Gastroesophageal sphincter (tissue), 4 donors: Measurements from ENCODE around the gene RXRB. TPM values are rescaled to one million over a fixed set of nuclear protein-coding genes. Genes with fewer than 3 reads are reported as not detected.

Experiments used
- ATAC-seq: fragments of 150-250 bp; one replicate; pipeline ENCODE4 v1.9.1; 2016; ENCODE audit warnings: mild to moderate bottlenecking, moderate library complexity
- H3K27ac ChIP-seq, 4 donors: fragments of 200-600 bp; sonication (generic) in 3 of 4; 1 replicate in 3 of 4; 2 replicates in 1 of 4; pipeline ENCODE4 v1.5.1; 2016 to 2019
- H3K27me3 ChIP-seq: fragments of 200-600 bp; sonication (generic); one replicate; pipeline ENCODE4 v1.5.1; 2019
- H3K36me3 ChIP-seq, 2 donors: fragments of 200-600 bp; sonication (generic); one replicate each; pipeline ENCODE4 v1.5.1; 2019; ENCODE audit warnings: control low read depth in 1 of 2
- H3K4me1 ChIP-seq, 3 donors: fragments of 200-600 bp; sonication (generic); 1 replicate in 2 of 3; 2 replicates in 1 of 3; pipeline ENCODE4 v1.5.1; 2016 to 2019; ENCODE audit warnings: control low read depth in 2 of 3
- H3K4me3 ChIP-seq, 2 donors: fragments of 200-600 bp; sonication (generic); one replicate each; pipeline ENCODE4 v1.5.1; 2019; ENCODE audit warnings: mild to moderate bottlenecking in 1 of 2, moderate library complexity in 1 of 2
- H3K9me3 ChIP-seq, 3 donors: fragments of 200-600 bp; sonication (generic); one replicate each; pipeline ENCODE4 v1.5.1; 2017 to 2019; ENCODE audit warnings: control low read depth in 2 of 3
- EP300 ChIP-seq: sonication (generic); formaldehyde crosslinking; IDR thresholded peaks from one replicate; pipeline ENCODE4 v1.6.1; 2017; ENCODE audit warnings: antibody characterized with exemption, mild to moderate bottlenecking
- POLR2A ChIP-seq, 2 donors: fragments of 450-650 bp; IDR thresholded peaks; one replicate each; pipeline ENCODE4 v1.6.1; 2017; ENCODE audit warnings: antibody characterized with exemption in 2 of 2, mild to moderate bottlenecking in 2 of 2, moderate library complexity in 1 of 2
- POLR2AphosphoS5 ChIP-seq: sonication (generic); formaldehyde crosslinking; IDR thresholded peaks from one replicate; pipeline ENCODE4 v1.6.1; 2017; ENCODE audit warnings: antibody characterized with exemption
- WGBS, 2 donors: methylation state at CpG; one replicate each; pipeline ENCODE4 v1.1.5; 2018; ENCODE audit warnings: low coverage in 1 of 2; 5-methylcytosine and 5-hydroxymethylcytosine counted together
- total RNA-seq, 4 donors: library from RNA; depleted of rRNA; stranded (reverse); fragments of >200 nt; gene quantifications; one replicate each; pipeline ENCODE4 v1.1.0, GENCODE V29; 2016
- TF ChIP-seq, protein P1 (sequence below), 4 experiments: fragments of 200-600 bp in 2 of 4; fragments of 450-650 bp in 2 of 4; sonication (generic) in 1 of 4; IDR thresholded peaks; one replicate each; pipeline ENCODE4 v1.5.1; 2017 to 2019; ENCODE audit warnings: antibody characterized with exemption in 4 of 4, mild to moderate bottlenecking in 2 of 4, moderate library complexity in 2 of 4

RXRB gene
- total RNA-seq, 4 donors from 2014 or later, result 20.0 to 38.8 (median 28.9) TPM

- no peak overlapping the region for H3K27ac ChIP-seq
- peaks cover 20% of the 10 kb centered on the region for H3K27me3 ChIP-seq
- no CpG with 5 or more reads among the region's 4 CpGs for WGBS, 2 donors
- peaks cover 0 to 10% of the 10 kb centered on the region in 2 donors for H3K36me3 ChIP-seq
- TF ChIP-seq, protein P1, sequence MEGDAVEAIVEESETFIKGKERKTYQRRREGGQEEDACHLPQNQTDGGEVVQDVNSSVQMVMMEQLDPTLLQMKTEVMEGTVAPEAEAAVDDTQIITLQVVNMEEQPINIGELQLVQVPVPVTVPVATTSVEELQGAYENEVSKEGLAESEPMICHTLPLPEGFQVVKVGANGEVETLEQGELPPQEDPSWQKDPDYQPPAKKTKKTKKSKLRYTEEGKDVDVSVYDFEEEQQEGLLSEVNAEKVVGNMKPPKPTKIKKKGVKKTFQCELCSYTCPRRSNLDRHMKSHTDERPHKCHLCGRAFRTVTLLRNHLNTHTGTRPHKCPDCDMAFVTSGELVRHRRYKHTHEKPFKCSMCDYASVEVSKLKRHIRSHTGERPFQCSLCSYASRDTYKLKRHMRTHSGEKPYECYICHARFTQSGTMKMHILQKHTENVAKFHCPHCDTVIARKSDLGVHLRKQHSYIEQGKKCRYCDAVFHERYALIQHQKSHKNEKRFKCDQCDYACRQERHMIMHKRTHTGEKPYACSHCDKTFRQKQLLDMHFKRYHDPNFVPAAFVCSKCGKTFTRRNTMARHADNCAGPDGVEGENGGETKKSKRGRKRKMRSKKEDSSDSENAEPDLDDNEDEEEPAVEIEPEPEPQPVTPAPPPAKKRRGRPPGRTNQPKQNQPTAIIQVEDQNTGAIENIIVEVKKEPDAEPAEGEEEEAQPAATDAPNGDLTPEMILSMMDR (IDR thresholded peaks at IDR 0.05), result no peak
- TF ChIP-seq POLR2A (IDR thresholded peaks at IDR 0.05) (no peak), EP300 (no peak), POLR2AphosphoS5 (no peak)
- H3K4me1 ChIP-seq, result peaks cover 0 to 23% (median 7%) of the 10 kb centered on the region in 3 donors
- H3K9me3 ChIP-seq, result no peaks in the 10 kb centered on the region
- no peak for ATAC-seq
- no peak overlapping the region for H3K4me3 ChIP-seq
These were observed 15.7 kb upstream of the RXRB start for GRCh38 chr6:33216117-33216649.

GRCh38 chr6:33215271-33216116 lies 15.0 kb upstream of the RXRB start:
- no peak overlapping the region for H3K27ac ChIP-seq
- ATAC-seq, result no peak
- TF ChIP-seq EP300 (no peak), POLR2AphosphoS5 (no peak), POLR2A (IDR thresholded peaks at IDR 0.05) (no peak)
- TF ChIP-seq, protein P1 (IDR thresholded peaks at IDR 0.05), result no peak
- WGBS, 2 donors, result 50 to 57% methylated on average over 1 of the region's 9 CpGs
- H3K4me3 ChIP-seq, result no peak overlapping the region
- peaks cover 0 to 17% of the 10 kb centered on the region in 2 donors for H3K36me3 ChIP-seq
- no peaks in the 10 kb centered on the region for H3K9me3 ChIP-seq
- peaks cover 0 to 23% (median 7%) of the 10 kb centered on the region in 3 donors for H3K4me1 ChIP-seq
- peaks cover 14% of the 10 kb centered on the region for H3K27me3 ChIP-seq

DNA sequence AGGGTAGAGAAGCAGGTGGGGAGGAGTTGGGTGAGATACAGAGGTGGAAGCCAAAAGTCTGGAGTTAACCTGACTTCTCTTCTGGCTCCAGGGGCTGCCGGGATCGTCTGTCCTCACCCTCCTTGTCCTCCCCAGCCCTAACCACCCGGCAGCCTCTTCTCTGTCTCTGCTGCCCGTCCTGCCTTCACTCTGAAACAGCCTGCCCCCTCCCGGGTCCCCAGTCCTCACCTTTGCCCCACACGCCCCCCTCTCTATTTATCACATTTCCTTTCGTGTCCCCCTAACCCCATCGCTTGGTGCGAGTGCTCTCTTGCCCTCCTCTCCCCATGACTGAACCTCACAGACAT lies 13.5 kb upstream of the RXRB start:
- 4% methylated on average over 8 of the region's 9 CpGs; no CpG with 5 or more reads in 1 of the 2 donors for WGBS, 2 donors
- H3K27me3 ChIP-seq, result no peaks in the 10 kb centered on the region
- H3K9me3 ChIP-seq, result no peaks in the 10 kb centered on the region
- H3K36me3 ChIP-seq, result peaks cover 0 to 29% of the 10 kb centered on the region in 2 donors
- ATAC-seq, result no peak
- H3K27ac ChIP-seq, result peak overlapping the region in 2 of 4 donors; percentile 33 to 65
- peaks cover 0 to 34% (median 7%) of the 10 kb centered on the region in 3 donors for H3K4me1 ChIP-seq
- H3K4me3 ChIP-seq, result peak overlapping the region in 1 of 2 donors; percentile 55
- TF ChIP-seq EP300 (no peak), POLR2AphosphoS5 (no peak), POLR2A (IDR thresholded peaks at IDR 0.05) (no peak)
- TF ChIP-seq, protein P1 (IDR thresholded peaks at IDR 0.05), result no peak

DNA sequence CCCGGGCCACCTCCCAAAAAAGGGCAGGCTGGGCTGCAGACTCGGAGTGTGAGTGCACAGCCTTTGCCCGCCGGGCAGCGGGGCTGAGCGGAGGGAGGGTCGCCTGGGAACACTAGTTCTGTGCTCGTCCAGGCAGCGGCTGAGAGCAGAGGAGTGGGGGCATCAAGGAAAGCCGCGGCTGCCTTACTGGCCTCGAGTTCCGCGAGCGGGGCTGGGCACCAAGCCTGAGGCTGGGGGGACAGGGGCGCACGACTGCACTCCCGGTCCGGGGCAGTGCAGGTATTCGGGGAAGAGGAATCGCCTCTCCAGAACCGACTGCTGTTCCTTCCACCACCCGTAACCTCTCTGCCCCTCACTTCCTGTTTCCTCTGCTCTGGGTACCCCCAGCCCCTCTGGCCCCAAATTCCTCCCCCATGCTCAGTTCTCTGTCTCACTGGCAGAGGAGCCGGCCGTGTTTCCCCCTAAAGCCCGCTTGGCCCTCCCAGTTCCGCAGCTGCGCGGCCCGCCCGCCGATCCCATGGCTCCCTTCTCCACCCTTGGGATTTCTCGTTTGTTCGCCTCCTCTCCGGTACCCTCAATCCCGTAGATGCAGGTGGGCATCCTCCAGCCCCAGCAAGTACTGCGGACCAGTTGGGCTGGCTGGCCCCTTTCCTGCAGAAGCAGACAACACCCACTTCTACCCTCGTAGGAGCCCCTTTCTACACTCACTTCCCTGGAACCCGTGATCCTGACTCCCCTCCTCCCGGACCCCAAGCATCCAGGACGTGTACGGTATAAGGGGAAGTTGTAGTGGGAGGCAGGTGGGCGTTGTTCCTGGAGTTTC lies 12.9 kb upstream of the RXRB start:
- H3K36me3 ChIP-seq, result peaks cover 0 to 29% of the 10 kb centered on the region in 2 donors
- WGBS, 2 donors, result 1% methylated on average over 21 of the region's 43 CpGs; no CpG with 5 or more reads in 1 of the 2 donors
- H3K9me3 ChIP-seq, result no peaks in the 10 kb centered on the region
- peak overlapping the region; percentile 8 to 55 for H3K4me3 ChIP-seq
- H3K4me1 ChIP-seq, result peaks cover 0 to 39% (median 7%) of the 10 kb centered on the region in 3 donors
- H3K27me3 ChIP-seq, result no peaks in the 10 kb centered on the region
- TF ChIP-seq POLR2A (IDR thresholded peaks at IDR 0.05) (peak in 1 of 2 donors; percentile 10), EP300 (no peak), POLR2AphosphoS5 (no peak)
- TF ChIP-seq, protein P1 (IDR thresholded peaks at IDR 0.05), result no peak
- H3K27ac ChIP-seq, result peak overlapping the region in 3 of 4 donors; percentile 11 to 65 (median 35)
- peak; percentile 35 for ATAC-seq
